ENCODE results near the gene SLC38A4. TPM values are rescaled to one million over a fixed set of nuclear protein-coding genes. Genes with fewer than 3 reads are reported as not detected.

Gene SLC38A4
- polyA plus RNA-seq, 1 of the 3 experiments (the other 2 are of a cell fraction) = 66.7 TPM

DNA sequence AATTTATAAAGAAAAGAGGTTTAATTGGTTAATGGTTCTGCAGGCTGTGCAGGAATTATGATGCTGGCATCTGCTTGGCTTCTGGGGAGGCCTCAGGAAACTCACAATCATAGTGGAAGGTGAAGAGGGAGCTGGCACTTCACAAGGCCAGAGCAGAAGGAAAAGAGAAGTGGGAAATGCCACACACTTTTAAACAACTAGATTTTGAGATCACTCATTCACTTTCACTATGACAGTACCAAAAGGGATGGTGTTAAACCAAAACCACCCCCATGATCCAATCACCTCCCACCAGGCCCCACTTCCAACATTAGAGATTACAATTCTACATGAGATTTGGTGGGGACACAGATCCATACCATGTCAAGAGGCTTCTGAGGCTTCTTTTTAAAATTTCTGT lies 62.6 kb downstream of the SLC38A4 start:
- Histone ChIP-seq H3K27ac (ENCODE audit: low read depth in 2 of 2, low read length in 1 of 2) (no peak overlapping the region), H3K9ac (no peak overlapping the region), H3K79me2 (ENCODE audit: insufficient read depth) (no peaks in the 10 kb centered on the region), H3K4me2 (no peak overlapping the region), H3K4me3 (ENCODE audit: low read depth in 2 of 2, low read length in 1 of 2) (no peak overlapping the region), H2AFZ (ENCODE audit: low read depth) (no peak overlapping the region), H3K4me1 (ENCODE audit: control insufficient read depth in 1 of 2, insufficient read depth in 2 of 2, low read depth in 1 of 2, low read length in 1 of 2) (no peaks in the 10 kb centered on the region), H3F3A (replicated peaks; ENCODE audit: insufficient read depth) (no peaks in the 10 kb centered on the region), H3K9me3 (no peaks in the 10 kb centered on the region), H3K36me3 (replicated peaks in 1 of 2; ENCODE audit: control insufficient read depth in 1 of 2, insufficient read depth in 2 of 2, low read length in 1 of 2) (peaks cover 32 to 38% of the 10 kb centered on the region in 2 experiments), H3K27me3 (ENCODE audit: insufficient read depth) (no peaks in the 10 kb centered on the region), H4K20me1 (ENCODE audit: insufficient read depth) (no peaks in the 10 kb centered on the region), H3K9me2 (no peaks in the 10 kb centered on the region)
- ChIA-PET CTCF (no interaction called here), POLR2A (no interaction called here)
- DNase-seq = no peak
- TF ChIP-seq FOSL2 (IDR thresholded peaks at IDR 0.05; ENCODE audit: borderline replicate concordance, low read depth) (no peak), CHD2 (IDR thresholded peaks at IDR 0.05; ENCODE audit: low read length, partially characterized antibody) (no peak), GATA2 (CRISPR knock-in tag; IDR thresholded peaks at IDR 0.05) (no peak), TAF1 (IDR thresholded peaks at IDR 0.05; ENCODE audit: borderline replicate concordance, low read depth, low read length) (no peak), POLR2AphosphoS5 (IDR thresholded peaks at IDR 0.05; ENCODE audit: low read depth, low read length) (no peak), RCOR1 (IDR thresholded peaks at IDR 0.05; ENCODE audit: low read length) (no peak), EZH2phosphoT487 (IDR thresholded peaks at IDR 0.05; ENCODE audit: borderline replicate concordance, low read depth) (no peak), SIN3A (IDR thresholded peaks at IDR 0.05; ENCODE audit: borderline replicate concordance, low read depth, low read length) (no peak), FOXM1 (IDR thresholded peaks at IDR 0.05; ENCODE audit: low read depth) (no peak), SMC3 (IDR thresholded peaks at IDR 0.05; ENCODE audit: low read depth, low read length) (no peak)
- TF ChIP-seq, protein P1, sequence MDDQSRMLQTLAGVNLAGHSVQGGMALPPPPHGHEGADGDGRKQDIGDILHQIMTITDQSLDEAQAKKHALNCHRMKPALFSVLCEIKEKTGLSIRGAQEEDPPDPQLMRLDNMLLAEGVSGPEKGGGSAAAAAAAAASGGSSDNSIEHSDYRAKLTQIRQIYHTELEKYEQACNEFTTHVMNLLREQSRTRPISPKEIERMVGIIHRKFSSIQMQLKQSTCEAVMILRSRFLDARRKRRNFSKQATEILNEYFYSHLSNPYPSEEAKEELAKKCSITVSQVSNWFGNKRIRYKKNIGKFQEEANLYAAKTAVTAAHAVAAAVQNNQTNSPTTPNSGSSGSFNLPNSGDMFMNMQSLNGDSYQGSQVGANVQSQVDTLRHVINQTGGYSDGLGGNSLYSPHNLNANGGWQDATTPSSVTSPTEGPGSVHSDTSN (IDR thresholded peaks at IDR 0.05) = no peak
- TF ChIP-seq, protein P2, sequence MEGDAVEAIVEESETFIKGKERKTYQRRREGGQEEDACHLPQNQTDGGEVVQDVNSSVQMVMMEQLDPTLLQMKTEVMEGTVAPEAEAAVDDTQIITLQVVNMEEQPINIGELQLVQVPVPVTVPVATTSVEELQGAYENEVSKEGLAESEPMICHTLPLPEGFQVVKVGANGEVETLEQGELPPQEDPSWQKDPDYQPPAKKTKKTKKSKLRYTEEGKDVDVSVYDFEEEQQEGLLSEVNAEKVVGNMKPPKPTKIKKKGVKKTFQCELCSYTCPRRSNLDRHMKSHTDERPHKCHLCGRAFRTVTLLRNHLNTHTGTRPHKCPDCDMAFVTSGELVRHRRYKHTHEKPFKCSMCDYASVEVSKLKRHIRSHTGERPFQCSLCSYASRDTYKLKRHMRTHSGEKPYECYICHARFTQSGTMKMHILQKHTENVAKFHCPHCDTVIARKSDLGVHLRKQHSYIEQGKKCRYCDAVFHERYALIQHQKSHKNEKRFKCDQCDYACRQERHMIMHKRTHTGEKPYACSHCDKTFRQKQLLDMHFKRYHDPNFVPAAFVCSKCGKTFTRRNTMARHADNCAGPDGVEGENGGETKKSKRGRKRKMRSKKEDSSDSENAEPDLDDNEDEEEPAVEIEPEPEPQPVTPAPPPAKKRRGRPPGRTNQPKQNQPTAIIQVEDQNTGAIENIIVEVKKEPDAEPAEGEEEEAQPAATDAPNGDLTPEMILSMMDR (IDR thresholded peaks at IDR 0.05) = no peak
- TF ChIP-seq, protein P3, sequence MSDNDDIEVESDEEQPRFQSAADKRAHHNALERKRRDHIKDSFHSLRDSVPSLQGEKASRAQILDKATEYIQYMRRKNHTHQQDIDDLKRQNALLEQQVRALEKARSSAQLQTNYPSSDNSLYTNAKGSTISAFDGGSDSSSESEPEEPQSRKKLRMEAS (IDR thresholded peaks at IDR 0.05; ENCODE audit: low read depth) = no peak
- TF ChIP-seq, protein P4, sequence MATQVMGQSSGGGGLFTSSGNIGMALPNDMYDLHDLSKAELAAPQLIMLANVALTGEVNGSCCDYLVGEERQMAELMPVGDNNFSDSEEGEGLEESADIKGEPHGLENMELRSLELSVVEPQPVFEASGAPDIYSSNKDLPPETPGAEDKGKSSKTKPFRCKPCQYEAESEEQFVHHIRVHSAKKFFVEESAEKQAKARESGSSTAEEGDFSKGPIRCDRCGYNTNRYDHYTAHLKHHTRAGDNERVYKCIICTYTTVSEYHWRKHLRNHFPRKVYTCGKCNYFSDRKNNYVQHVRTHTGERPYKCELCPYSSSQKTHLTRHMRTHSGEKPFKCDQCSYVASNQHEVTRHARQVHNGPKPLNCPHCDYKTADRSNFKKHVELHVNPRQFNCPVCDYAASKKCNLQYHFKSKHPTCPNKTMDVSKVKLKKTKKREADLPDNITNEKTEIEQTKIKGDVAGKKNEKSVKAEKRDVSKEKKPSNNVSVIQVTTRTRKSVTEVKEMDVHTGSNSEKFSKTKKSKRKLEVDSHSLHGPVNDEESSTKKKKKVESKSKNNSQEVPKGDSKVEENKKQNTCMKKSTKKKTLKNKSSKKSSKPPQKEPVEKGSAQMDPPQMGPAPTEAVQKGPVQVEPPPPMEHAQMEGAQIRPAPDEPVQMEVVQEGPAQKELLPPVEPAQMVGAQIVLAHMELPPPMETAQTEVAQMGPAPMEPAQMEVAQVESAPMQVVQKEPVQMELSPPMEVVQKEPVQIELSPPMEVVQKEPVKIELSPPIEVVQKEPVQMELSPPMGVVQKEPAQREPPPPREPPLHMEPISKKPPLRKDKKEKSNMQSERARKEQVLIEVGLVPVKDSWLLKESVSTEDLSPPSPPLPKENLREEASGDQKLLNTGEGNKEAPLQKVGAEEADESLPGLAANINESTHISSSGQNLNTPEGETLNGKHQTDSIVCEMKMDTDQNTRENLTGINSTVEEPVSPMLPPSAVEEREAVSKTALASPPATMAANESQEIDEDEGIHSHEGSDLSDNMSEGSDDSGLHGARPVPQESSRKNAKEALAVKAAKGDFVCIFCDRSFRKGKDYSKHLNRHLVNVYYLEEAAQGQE (IDR thresholded peaks at IDR 0.05; ENCODE audit: low read depth, low read length) = no peak

All from SK-N-SH (cell line).